DOHH2 (cell line): ENCODE data around the gene AGBL5.

Experiments
- CTCF ChIP-seq: fragments of 200-600 bp; sonication (generic); IDR thresholded peaks from one replicate; pipeline ENCODE4 v1.5.1; 2014; ENCODE audit warnings: antibody characterized with exemption, mild to moderate bottlenecking, low read depth, low read length; ENCODE audit not compliant: poor library complexity, severe bottlenecking
- EZH2phosphoT487 ChIP-seq: fragments of 200-600 bp; sonication (generic); IDR thresholded peaks from 2 replicates; pipeline ENCODE4 v1.6.1; 2017; ENCODE audit warnings: borderline replicate concordance, mild to moderate bottlenecking, antibody characterized with exemption, low read length, moderate library complexity, mixed read lengths

GRCh38 chr2:27039871-27040270, 11.6 kb upstream of the AGBL5 start:
- TF ChIP-seq CTCF (no peak), EZH2phosphoT487 (no peak)
